K562 (cell line): ENCODE results near the gene BOLA3. TPM values are rescaled to one million over a fixed set of nuclear protein-coding genes. Genes with fewer than 3 reads are reported as not detected.

Source experiments
- ATAC-seq: fragments of 200-7000 bp; cut with Tn5 transposase; 3 replicates; pipeline ENCODE4 v1.9.1; 2020; ENCODE audit warnings: moderate library complexity
- BruUV-seq: library from RNA; stranded (reverse); fragments of 400-500 nt; replicated peaks from 2 replicates; lab custom pipeline; 2021; lab: Mats Ljungman, UMichigan
- CTCF ChIA-PET: fragments of 300-600 bp; formaldehyde crosslinking; extraction: SDS; loops from one replicate; lab custom pipeline; 2021; ENCODE audit warnings: low intra/inter-chr PET ratio; lab: Yijun Ruan, JAX
- POLR2A ChIA-PET: fragments of 300-600, 350-650 bp; sonication (Branson Sonifier 250); formaldehyde crosslinking; extraction: SDS; loops from one replicate; lab custom pipeline; 2021; ENCODE audit warnings: antibody characterized with exemption, inconsistent platforms; lab: Yijun Ruan, JAX
- DNase-seq, 4 experiments: peaks; one replicate each; pipeline versions ENCODE4 v3.0.0 to v3.0.0-alpha.2; 2011 to 2018; ENCODE audit warnings: low spot score in 3 of 4, mixed read lengths in 3 of 4; ENCODE audit errors: extremely low read depth in 1 of 4
- FAIRE-seq: peaks from 2 replicates; lab custom pipeline; 2011; peaks lifted over from hg19 to GRCh38; lab: Jason Lieb, UNC
- H2AFZ ChIP-seq: 2 replicates; pipeline ENCODE4 v1.6.0; 2011; ENCODE audit warnings: low read depth, low read length, control low read depth, inconsistent platforms
- H3K27ac ChIP-seq: fragments of 200-600 bp; 3 replicates; pipeline ENCODE4 v1.8.0; 2011; ENCODE audit warnings: low read depth, mild to moderate bottlenecking, control low read depth, inconsistent platforms, low read length, moderate library complexity, mixed read lengths; ENCODE audit errors: extremely low read depth
- H3K27me3 ChIP-seq, 2 experiments: fragments of 300-600 bp in 1 of 2; 2 replicates in 1 of 2; 3 replicates in 1 of 2; pipeline versions ENCODE4 v1.6.0 to v1.8.0; 2011; ENCODE audit warnings: inconsistent platforms in 2 of 2, low read length in 2 of 2, mild to moderate bottlenecking in 1 of 2, mixed read lengths in 1 of 2, moderate library complexity in 1 of 2; ENCODE audit not compliant: control insufficient read depth in 2 of 2, insufficient read depth in 2 of 2
- H3K36me3 ChIP-seq: fragments of 300-600 bp; 3 replicates; pipeline ENCODE4 v1.8.0; 2011; ENCODE audit warnings: mild to moderate bottlenecking, low read length, inconsistent platforms; ENCODE audit not compliant: control insufficient read depth, insufficient read depth
- H3K4me1 ChIP-seq, 2 experiments: fragments of 200-600 bp in 1 of 2; replicated peaks in 1 of 2; 2 replicates in 1 of 2; 3 replicates in 1 of 2; pipeline versions ENCODE4 v1.5.1 to v1.8.0; 2011; ENCODE audit warnings: inconsistent platforms in 2 of 2, low read length in 2 of 2, mild to moderate bottlenecking in 1 of 2, mixed read lengths in 1 of 2, moderate library complexity in 1 of 2; ENCODE audit not compliant: control insufficient read depth in 2 of 2, insufficient read depth in 2 of 2
- H3K4me2 ChIP-seq: 2 replicates; pipeline ENCODE4 v1.6.1; 2011; ENCODE audit warnings: low read length, control low read depth, inconsistent platforms, mixed read lengths; ENCODE audit not compliant: insufficient read depth
- H3K4me3 ChIP-seq: fragments of 200-600 bp; sonication (generic), shearing (Covaris generic); 2 replicates; pipeline ENCODE4 v1.5.1; 2016; ENCODE audit warnings: control low read depth, inconsistent platforms
- H3K79me2 ChIP-seq: fragments of 200-600 bp; 3 replicates; pipeline ENCODE4 v1.8.0; 2011; ENCODE audit warnings: low read length, inconsistent platforms; ENCODE audit not compliant: control insufficient read depth, insufficient read depth
- H3K9ac ChIP-seq, 2 experiments: 2 replicates each; pipeline versions ENCODE4 v1.6.0 to v1.6.1; 2011; ENCODE audit warnings: low read depth in 2 of 2, low read length in 2 of 2, control low read depth in 1 of 2, inconsistent platforms in 1 of 2, mild to moderate bottlenecking in 1 of 2, mixed read lengths in 1 of 2; ENCODE audit not compliant: insufficient read depth in 1 of 2
- H3K9me1 ChIP-seq: one replicate; pipeline ENCODE4 v1.6.0; 2011; ENCODE audit warnings: inconsistent platforms, mild to moderate bottlenecking, low read length, moderate library complexity; ENCODE audit not compliant: control insufficient read depth, insufficient read depth
- H3K9me3 ChIP-seq: replicated peaks from 2 replicates; pipeline ENCODE4 v1.5.1; 2011; ENCODE audit warnings: low read depth, low read length, inconsistent platforms; ENCODE audit not compliant: control insufficient read depth, insufficient read depth
- H4K20me1 ChIP-seq: replicated peaks from 2 replicates; pipeline ENCODE4 v1.6.1; 2011; ENCODE audit warnings: low read length, inconsistent platforms, mixed read lengths; ENCODE audit not compliant: control insufficient read depth, insufficient read depth
- ELF1 ChIP-seq: fragments of 200-800 bp; sonication (Bioruptor generic); IDR thresholded peaks from 2 replicates; pipeline ENCODE4 v1.6.1; 2016; ENCODE audit warnings: missing genetic modification characterization, missing compliant biosample characterization
- ELF2 ChIP-seq: fragments of 250-450 bp; sonication (Bioruptor Pico); IDR thresholded peaks from 2 replicates; pipeline ENCODE4 v1.5.0; 2021; ENCODE audit warnings: mild to moderate bottlenecking
- IRF2 ChIP-seq: sonication (generic); formaldehyde crosslinking; IDR thresholded peaks from 2 replicates; pipeline ENCODE4 v1.8.1; 2022; ENCODE audit warnings: mild to moderate bottlenecking, missing genetic modification reagents
- JUND ChIP-seq, 2 experiments: IDR thresholded peaks; 2 replicates in 1 of 2; 3 replicates in 1 of 2; pipeline ENCODE4 v1.6.1; 2011; ENCODE audit warnings: borderline replicate concordance in 2 of 2, low read depth in 2 of 2, low read length in 2 of 2, improper control_type of control experiment in 1 of 2, missing biosample characterization in 1 of 2, missing genetic modification characterization in 1 of 2, missing genetic modification reagents in 1 of 2
- KLF1 ChIP-seq: fragments of 450-650 bp; IDR thresholded peaks from 2 replicates; pipeline ENCODE4 v1.6.1; 2016; ENCODE audit warnings: missing genetic modification characterization, missing compliant biosample characterization
- MCM2 ChIP-seq: fragments of 450-650 bp; IDR thresholded peaks from 2 replicates; pipeline ENCODE4 v1.6.1; 2017; ENCODE audit warnings: low read depth, mild to moderate bottlenecking
- PATZ1 ChIP-seq: fragments of 250-450 bp; sonication (Bioruptor Pico); IDR thresholded peaks from 2 replicates; pipeline ENCODE4 v1.5.0; 2020; ENCODE audit warnings: mild to moderate bottlenecking, borderline replicate concordance
- RBM22 ChIP-seq: fragments of 200-400 bp; formaldehyde crosslinking; IDR thresholded peaks from 2 replicates; pipeline ENCODE4 v1.6.1; 2018; ENCODE audit warnings: low read length, low read depth; ENCODE audit not compliant: poor library complexity, severe bottlenecking
- SMARCC2 ChIP-seq: fragments of 450-650 bp; IDR thresholded peaks from 2 replicates; pipeline ENCODE4 v1.6.1; 2017; ENCODE audit warnings: antibody characterized with exemption, moderate library complexity, mild to moderate bottlenecking, low read depth
- STAG1 ChIP-seq: sonication (generic); formaldehyde crosslinking; IDR thresholded peaks from 2 replicates; pipeline ENCODE4 v1.5.0; 2020; ENCODE audit warnings: missing genetic modification reagents, borderline replicate concordance
- TAF15 ChIP-seq: fragments of 200-400 bp; formaldehyde crosslinking; IDR thresholded peaks from 2 replicates; pipeline ENCODE4 v1.6.1; 2017; ENCODE audit warnings: mild to moderate bottlenecking, low read depth, low read length, moderate library complexity
- WHSC1 ChIP-seq: IDR thresholded peaks from one replicate; pipeline ENCODE4 v1.6.1; 2012; ENCODE audit warnings: low read length, control low read depth, inconsistent platforms
- ZBTB34 ChIP-seq: fragments of 250-450 bp; sonication (Bioruptor Pico); IDR thresholded peaks from 2 replicates; pipeline ENCODE4 v1.8.0; 2021; ENCODE audit warnings: mild to moderate bottlenecking, moderate library complexity
- WGBS: fragments of 100-300 bp; shearing (Covaris generic); methylation state at CpG from one replicate; pipeline ENCODE4 v1.1.6; 2016; ENCODE audit warnings: low coverage, mixed read lengths; ENCODE audit not compliant: insufficient coverage; ENCODE audit errors: missing lambda C conversion rate; 5-methylcytosine and 5-hydroxymethylcytosine counted together
- in situ Hi-C: fragments of 300-500 bp; cut with MboI; formaldehyde crosslinking; loops from 4 replicates; pipeline ENCODE4 v1.15.0; 2018; ENCODE audit warnings: inconsistent platforms, mixed read lengths
- intact Hi-C: fragments of 100-400 bp; cut with micrococcal nuclease; formaldehyde crosslinking; loops from 2 replicates; pipeline ENCODE4 v1.14.2; 2022
- polyA plus RNA-seq, 8 experiments: library from polyadenylated mRNA; depleted of rRNA in 4 of 8; stranded (reverse) in 5 of 8; unstranded in 3 of 8; fragments of >200 nt; fragmentation: Nextera tagmentation in 2 of 8; fragmentation: Illumina TruSeq in 1 of 8; extraction: Ambion mirVana in 2 of 8; extraction: Trizol in 1 of 8; gene quantifications; 2 replicates each; pipeline versions ENCODE4 v1.2.1 to v1.2.3, GENCODE V29; 2011 to 2014; ENCODE audit warnings: inconsistent platforms in 1 of 8, missing spikeins in 1 of 8
- total RNA-seq, 7 experiments: library from RNA; depleted of rRNA in 6 of 7; stranded (reverse); fragments of >200 nt in 6 of 7; fragmentation: Illumina TruSeq in 2 of 7; extraction: Trizol in 2 of 7; gene quantifications; 2 replicates each; pipeline versions ENCODE4 v1.2.1 to v1.2.3, GENCODE V29; 2011 to 2021; ENCODE audit warnings: low replicate concordance in 1 of 7

The BOLA3 gene
- total and polyA plus RNA-seq, 9 of the 15 experiments (the other 6 are each of a cell fraction or from before 2014, with no cell fraction given) = 149 to 619 (median 255) TPM

- BruUV-seq = no TSS peak
- Histone ChIP-seq H2AFZ (no peak overlapping the region), H4K20me1 (no peaks in the 10 kb centered on the region), H3K4me1 (peaks cover 0 to 4% of the 10 kb centered on the region in 2 experiments; a peak in 1 of 5 replicates), H3K36me3 (peaks cover 57% of the 10 kb centered on the region; the same call in 2 of the 3 replicates), H3K4me2 (no peak overlapping the region), H3K79me2 (no peaks in the 10 kb centered on the region), H3K9ac (0 out of 4 replicates have a peak overlapping the region, but pooled peaks of 1 of the 2 experiments have one; percentile 28), H3K27ac (no peak overlapping the region), H3K9me1 (no peaks in the 10 kb centered on the region), H3K27me3 (no peaks in the 10 kb centered on the region), H3K9me3 (no peaks in the 10 kb centered on the region), H3K4me3 (no peak overlapping the region)
- ChIA-PET POLR2A (interaction anchor here (0.6 kb wide), 1 partner anchor 79 kb away, joined by 3 read pairs; the partner anchor contains the start of gene MOB1A), CTCF (no interaction called here)
- intact Hi-C loops = loop anchor here (10.0 kb wide), 1 partner anchor 275 kb away; the partner anchor contains the start of gene STAMBP
- DNase-seq (no peak), FAIRE-seq (no peak)
- in situ Hi-C loops = no loop called here
- WGBS = 89% methylated on average over 7 of the region's 7 CpGs
- TF ChIP-seq ELF1 (tag) = no peak
- no peak for TF ChIP-seq IRF2 (CRISPR knock-in tag)
- no peak for TF ChIP-seq STAG1 (CRISPR knock-in tag)
- no peak for TF ChIP-seq SMARCC2
- no peak for TF ChIP-seq MCM2
- TF ChIP-seq RBM22 = no peak
- no peak for TF ChIP-seq KLF1 (tag)
- no peak for TF ChIP-seq WHSC1
- TF ChIP-seq ELF2 (CRISPR knock-in tag) = no peak
- TF ChIP-seq ZBTB34 = no peak
- no peak for TF ChIP-seq TAF15
- no peak for TF ChIP-seq JUND (IDR thresholded peaks at IDR 0.05; ENCODE audit: borderline replicate concordance, low read depth, low read length)
- TF ChIP-seq JUND (tag; IDR thresholded peaks at IDR 0.05; ENCODE audit: borderline replicate concordance, low read depth, low read length) = no peak
- TF ChIP-seq PATZ1 (CRISPR knock-in tag) = no peak
- TF ChIP-seq, all 486 proteins: peak for 0
- no peak for ATAC-seq
Measured at GRCh38 chr2:74099835-74100234, 47.9 kb downstream of the BOLA3 start.
